NOMO-1 (cell line): ENCODE data around the gene AGRP.

Experiments
- DNase-seq, 2 experiments: peaks; one replicate each; lab custom pipeline; 2025; ENCODE audit not compliant: unreplicated experiment in 2 of 2; lab: John Stamatoyannopoulos, UW

The AGRP gene

GRCh38 chr16:67463691-67464090 lies 19.7 kb downstream of the AGRP start:
- no peak for DNase-seq

- DNase-seq, result no peak
These were observed 20.3 kb downstream of the AGRP start for GRCh38 chr16:67463059-67463458.

- no peak for DNase-seq
These were observed 21.1 kb downstream of the AGRP start for GRCh38 chr16:67462279-67462655.

- no peak for DNase-seq
These were observed 21.6 kb downstream of the AGRP start for GRCh38 chr16:67461600-67462278.

- no peak for DNase-seq
These were observed 22.4 kb downstream of the AGRP start for GRCh38 chr16:67460961-67461360.

- no peak for DNase-seq
These were observed 23.2 kb downstream of the AGRP start for GRCh38 chr16:67460168-67460567.

GRCh38 chr16:67459861-67460150 lies 23.5 kb downstream of the AGRP start:
- DNase-seq, result no peak

GRCh38 chr16:67459066-67459860 lies 24.1 kb downstream of the AGRP start:
- no peak for DNase-seq

GRCh38 chr16:67458121-67458641 lies 25.2 kb downstream of the AGRP start:
- no peak for DNase-seq

GRCh38 chr16:67457611-67458010 lies 25.7 kb downstream of the AGRP start:
- DNase-seq, result no peak

- DNase-seq, result no peak
These were observed 26.8 kb downstream of the AGRP start for GRCh38 chr16:67456391-67457081.

GRCh38 chr16:67454852-67455251 lies 28.5 kb downstream of the AGRP start:
- DNase-seq, result no peak

- no peak for DNase-seq
These were observed 29.2 kb downstream of the AGRP start for GRCh38 chr16:67454104-67454503.

GRCh38 chr16:67451704-67452435 lies 31.5 kb downstream of the AGRP start:
- no peak for DNase-seq

GRCh38 chr16:67451061-67451703 lies 32.2 kb downstream of the AGRP start:
- no peak for DNase-seq

GRCh38 chr16:67449739-67450138 lies 33.6 kb downstream of the AGRP start:
- no peak for DNase-seq

- no peak for DNase-seq
These were observed 34.0 kb downstream of the AGRP start for GRCh38 chr16:67449336-67449735.

GRCh38 chr16:67448580-67448979 lies 34.8 kb downstream of the AGRP start:
- DNase-seq, result no peak

- DNase-seq, result peak; percentile 40 to 53
These were observed 35.8 kb downstream of the AGRP start for GRCh38 chr16:67447508-67448076.

GRCh38 chr16:67446968-67447507 lies 36.3 kb downstream of the AGRP start:
- DNase-seq, result no peak
